GM21423 (cell line): ENCODE measurements around the gene PIK3R6.

Experiments
- ATAC-seq: cut with Tn5 transposase; IDR thresholded peaks from one replicate; pipeline ENCODE4 v1.9.1; 2021; ENCODE audit warnings: mild to moderate bottlenecking, moderate library complexity; ENCODE audit not compliant: unreplicated experiment

PIK3R6 gene

DNA sequence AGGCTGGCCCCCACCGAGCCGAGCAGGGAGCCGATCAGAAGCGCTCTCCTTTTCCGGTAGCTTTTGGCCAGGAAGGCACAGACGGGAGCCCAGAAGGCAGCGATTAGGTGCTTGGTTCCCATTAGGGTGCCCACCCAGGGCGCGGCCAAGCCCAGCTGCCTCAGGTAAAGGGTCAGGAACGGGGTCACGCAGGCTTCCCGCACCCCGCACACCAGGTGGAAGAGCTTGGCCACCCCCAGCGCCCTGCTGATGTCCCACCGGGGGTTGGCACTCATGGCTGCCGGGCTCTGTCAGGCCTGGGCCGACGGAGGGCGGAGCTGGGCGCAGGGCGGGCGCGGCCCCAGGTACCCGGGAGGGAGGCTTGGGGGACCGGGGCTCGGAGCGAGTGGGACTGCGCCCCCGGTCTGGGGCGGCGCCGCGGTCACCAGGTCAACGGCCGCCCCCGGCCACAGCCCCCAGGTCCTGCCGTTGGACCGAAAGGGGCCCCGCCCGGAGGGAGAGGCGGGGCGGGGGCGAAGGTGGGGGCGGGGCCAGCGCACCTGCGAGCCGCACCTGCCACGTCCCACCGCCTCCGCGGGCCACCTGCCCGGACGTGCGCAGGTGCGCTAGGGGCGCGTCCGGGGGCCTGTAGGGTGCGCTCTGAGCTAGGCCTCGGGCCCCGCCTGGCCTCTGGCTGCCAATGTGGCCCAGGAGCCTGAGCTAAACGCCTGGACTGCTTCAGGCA is 68.5 kb downstream of the PIK3R6 start, which contains the start of gene MFSD6L:
Gene MFSD6L (minus strand): TSS at position 520 of the 724 bp plus-strand sequence. CDS start 245 bp downstream, at position 275.
- ATAC-seq = no peak

DNA sequence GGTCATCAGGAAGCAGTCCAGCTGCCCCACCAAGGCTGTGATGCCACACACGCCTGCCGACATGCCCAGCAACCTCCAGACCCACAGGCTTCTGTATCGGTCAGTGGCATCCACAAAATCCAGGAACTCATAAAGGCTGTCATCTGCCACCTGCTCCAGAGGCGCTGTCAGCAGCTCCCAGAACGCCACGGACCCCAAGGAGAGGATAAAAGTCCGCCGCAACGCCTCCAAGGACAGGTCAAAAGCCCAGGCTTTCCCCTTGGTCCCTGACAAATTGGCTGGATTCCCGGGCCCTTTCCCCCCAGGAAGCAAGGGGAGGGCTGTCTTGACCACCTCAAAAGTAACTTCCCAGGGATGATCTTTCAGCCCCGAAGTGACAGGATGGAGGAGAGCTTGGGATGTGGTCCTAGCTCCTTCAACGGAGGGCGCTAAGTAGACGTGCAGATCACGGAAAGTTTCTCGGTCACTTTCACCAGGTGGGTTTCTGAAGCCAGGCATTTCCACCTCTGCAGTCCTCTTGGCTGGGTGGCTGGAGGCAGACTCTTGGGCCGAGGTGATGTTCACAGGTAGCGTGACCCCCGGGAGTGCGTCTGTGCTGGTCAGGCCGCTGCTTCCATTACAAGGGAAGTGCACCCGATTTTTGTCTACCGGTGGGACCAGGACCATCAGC is 69.2 kb downstream of the PIK3R6 start:
- ATAC-seq = no peak

- ATAC-seq = no peak
Observed at GRCh38 chr17:8797621-8798175, 69.8 kb downstream of the PIK3R6 start.

GRCh38 chr17:8794636-8795035 is 72.8 kb downstream of the PIK3R6 start:
- ATAC-seq = no peak

GRCh38 chr17:8793649-8794048 is 73.8 kb downstream of the PIK3R6 start:
- ATAC-seq = no peak

GRCh38 chr17:8792646-8793045 is 74.8 kb downstream of the PIK3R6 start:
- ATAC-seq = no peak

- no peak for ATAC-seq
Observed at GRCh38 chr17:8791910-8792270, 75.6 kb downstream of the PIK3R6 start.

DNA sequence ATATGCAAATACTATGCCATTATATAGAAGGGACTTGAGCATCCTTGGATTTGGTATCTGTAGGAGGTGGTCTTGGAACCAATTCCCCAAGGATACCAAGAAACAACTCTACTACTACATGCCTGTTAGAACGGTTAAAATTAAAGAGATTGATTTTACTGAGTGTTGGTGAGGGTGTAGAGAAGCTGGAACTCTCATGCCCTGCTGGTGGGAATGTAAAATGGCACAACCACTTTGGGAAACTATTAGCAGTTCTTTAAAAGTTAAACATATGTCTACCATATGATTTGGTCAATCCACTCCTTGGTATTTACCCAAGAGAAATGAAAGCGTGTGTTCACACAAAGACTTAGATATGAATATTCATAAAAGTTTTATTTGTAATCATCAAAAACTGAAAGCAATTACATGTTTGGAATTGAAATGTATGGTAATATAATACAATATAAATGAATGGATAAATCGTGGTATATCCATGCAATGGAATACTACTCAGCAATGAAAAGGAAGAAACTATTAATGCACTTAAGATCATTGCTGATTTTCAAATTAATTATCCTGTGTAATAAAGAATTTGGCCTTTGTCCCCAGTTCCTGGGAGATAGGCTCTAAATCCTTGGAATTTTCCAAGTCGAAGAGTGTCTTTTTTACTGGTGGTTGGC is 76.1 kb downstream of the PIK3R6 start:
- ATAC-seq = no peak

DNA sequence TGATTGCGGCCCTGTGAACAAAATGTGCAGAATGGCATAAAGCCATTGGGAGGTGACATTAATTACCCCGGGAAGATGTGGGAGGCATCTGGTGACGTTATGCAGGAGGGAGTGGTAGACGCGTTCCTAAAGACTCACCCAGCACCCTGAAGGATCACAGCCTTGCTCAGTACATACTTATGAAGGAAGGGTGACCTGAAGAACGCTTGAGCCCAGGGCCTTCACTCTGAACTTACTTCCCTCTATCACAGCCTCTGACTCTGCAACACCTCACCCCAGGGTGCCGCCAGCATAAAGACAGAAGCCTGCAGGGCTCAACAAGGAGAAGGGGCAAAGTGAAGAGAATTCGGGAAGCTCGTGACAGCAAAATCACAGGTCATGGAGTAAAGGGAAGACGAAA is 77.7 kb downstream of the PIK3R6 start:
- no peak for ATAC-seq

DNA sequence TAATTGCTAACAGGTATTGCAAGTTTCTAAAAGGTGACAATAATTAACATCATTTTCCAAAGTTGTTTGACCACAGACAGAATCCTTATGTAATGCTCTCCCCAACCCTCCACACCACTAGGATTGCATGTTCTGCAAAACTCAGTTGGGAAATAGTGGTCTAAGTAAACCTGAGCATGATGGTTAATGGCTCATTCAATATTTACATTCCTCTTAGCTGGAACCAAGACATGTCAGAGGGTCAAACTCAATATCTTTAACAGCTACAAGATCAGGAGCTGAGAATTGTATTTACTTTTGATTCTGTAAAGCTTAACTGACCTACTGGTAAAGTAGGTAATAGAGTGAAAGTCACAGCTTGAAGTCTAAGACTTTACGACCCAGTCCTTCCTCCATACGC is 78.5 kb downstream of the PIK3R6 start:
- no peak for ATAC-seq

GRCh38 chr17:8785547-8786413 is 81.7 kb downstream of the PIK3R6 start:
- ATAC-seq = no peak

- ATAC-seq = no peak
Observed at GRCh38 chr17:8782176-8782575, 85.3 kb downstream of the PIK3R6 start.

DNA sequence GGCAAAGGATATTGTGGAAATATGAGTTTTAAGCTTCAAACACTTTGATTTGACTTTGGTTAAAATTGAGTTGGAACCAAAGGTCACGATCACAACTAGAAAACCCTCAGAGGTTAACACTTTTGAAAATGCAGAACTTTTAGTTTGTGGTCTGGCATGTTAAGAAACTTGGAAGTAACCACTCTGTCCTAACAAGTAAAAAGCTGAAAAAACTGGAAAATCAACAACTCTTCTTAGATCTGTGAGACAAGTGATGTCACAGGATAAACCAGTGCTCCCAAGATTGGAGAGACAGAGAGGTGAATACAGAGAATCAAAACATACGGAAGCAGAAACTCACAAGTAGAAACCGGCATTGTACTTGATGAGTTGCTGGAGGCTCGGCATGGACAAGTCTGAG is 85.7 kb downstream of the PIK3R6 start:
- no peak for ATAC-seq

DNA sequence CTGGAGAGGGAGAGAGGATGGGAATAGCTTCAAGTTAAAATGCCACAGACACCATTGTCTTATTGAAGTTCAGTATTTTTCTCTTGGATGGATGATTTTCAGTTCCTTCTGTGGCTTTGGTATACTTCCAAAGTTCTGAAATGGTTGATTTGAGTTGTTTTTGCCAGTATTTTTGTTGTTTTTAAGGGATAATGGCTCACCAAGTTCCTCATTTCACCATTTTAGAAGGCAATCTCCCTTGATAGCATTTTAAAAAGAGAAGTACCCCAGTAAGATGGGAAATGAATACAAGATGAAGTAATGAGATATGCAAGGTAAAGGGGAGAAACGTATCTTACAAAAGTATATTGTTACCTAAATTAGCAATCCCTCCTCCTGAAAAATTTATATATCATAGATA is 90.6 kb downstream of the PIK3R6 start:
- ATAC-seq = no peak

DNA sequence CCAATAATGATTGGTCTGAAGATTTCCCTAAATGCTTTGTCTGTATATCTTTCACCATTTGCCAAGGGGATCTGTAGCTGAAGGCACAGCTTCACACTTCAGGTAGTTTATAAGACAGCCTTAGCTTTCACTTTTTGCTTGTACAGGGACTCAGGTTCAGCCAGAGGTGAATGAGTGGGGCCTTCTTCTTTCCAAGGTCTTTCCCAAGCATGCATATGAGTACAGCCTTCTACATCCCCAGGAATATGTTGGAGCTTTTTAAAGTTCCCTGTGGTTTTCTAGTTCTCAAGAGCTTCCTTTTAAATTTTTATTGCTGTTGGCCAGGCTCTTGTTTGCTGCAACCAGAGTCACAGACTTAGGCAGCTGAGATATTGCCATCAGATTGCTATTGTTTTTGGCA is 91.2 kb downstream of the PIK3R6 start:
- ATAC-seq = no peak

DNA sequence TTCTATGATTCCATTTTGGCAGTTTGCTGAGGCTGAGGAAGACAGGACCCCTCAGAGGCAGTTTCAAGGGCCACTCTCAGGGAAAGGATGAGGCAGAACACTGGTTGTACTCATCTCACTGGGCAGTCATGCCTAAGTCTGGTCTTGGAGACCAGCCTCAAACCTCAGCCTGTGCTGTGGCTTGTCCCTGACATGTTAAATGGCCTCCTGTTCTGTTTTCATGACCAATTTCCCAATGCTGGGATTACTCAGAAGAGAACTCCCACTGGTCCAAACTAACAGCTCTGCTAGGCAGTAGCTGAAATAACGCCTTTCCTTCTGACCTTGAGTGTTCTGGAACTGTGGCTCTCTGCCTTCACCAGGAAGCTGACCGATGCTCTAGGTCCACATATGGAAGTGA is 100.7 kb downstream of the PIK3R6 start:
- no peak for ATAC-seq

GRCh38 chr17:8762012-8762411 is 105.5 kb downstream of the PIK3R6 start:
- ATAC-seq = no peak

GRCh38 chr17:8758137-8758596 is 109.3 kb downstream of the PIK3R6 start, which contains the start of gene SPDYE4:
Gene SPDYE4 (minus strand): TSS chr17:8758546. CDS start chr17:8758382, 164 bp downstream.
- ATAC-seq = no peak

- no peak for ATAC-seq
Observed at GRCh38 chr17:8757189-8757588, 110.3 kb downstream of the PIK3R6 start.

DNA sequence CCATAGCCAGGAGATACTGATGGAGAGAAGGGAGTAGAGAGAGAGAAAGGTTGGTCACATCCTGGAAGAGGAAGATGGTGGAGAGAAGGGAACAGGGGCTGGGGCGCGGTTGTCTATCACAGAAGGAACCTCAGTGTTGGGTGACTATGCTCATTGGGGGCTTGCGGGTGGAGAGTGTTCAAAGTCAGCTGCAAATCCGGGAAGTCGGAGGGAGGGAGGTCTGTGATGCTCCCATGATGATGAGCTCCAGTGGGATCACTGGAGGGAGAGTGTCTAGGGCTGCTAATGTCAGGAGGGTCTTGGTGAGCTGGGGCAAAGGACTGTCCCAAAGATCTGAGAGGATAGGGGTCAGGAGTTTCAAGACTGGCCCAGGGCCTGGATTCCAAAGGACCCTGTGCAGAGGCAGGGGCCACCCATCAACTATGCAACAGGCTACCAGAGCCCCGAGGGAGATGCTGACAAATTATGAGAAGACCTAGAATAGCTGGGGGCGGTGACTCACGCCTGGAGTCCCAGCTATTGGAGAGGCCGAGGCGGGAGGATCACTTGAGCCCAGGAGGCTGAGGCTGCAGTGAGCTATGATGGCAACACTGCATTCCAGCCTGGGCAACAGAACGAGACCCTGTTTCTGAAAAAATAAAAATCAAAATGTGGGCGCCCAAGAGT is 111.8 kb downstream of the PIK3R6 start:
- ATAC-seq = no peak
